Right renal cortex interstitium (tissue), 3 donors: ENCODE data around the gene DAZAP2. TPM values are rescaled to one million over a fixed set of nuclear protein-coding genes. Genes with fewer than 3 reads are reported as not detected.
A peak's percentile ranks its signal among the peaks of the same experiment; 100 is the strongest.
"Not testable (repeated sequence)": the region's sequence is repeated elsewhere in the genome, so short reads cannot be mapped to it uniquely, and the experiment has no call there.

Source experiments
- DNase-seq, 3 donors: peaks; one replicate each; pipeline ENCODE4 v3.0.0-alpha.2; 2013; ENCODE audit warnings: low read depth in 3 of 3, low spot score in 2 of 3
- polyA plus RNA-seq, 3 donors: library from polyadenylated mRNA; unstranded; fragments of 120-200 nt; gene quantifications; one replicate each; pipeline ENCODE4 v1.2.1, GENCODE V29; 2013; ENCODE audit not compliant: insufficient read length in 3 of 3

The DAZAP2 gene
- polyA plus RNA-seq, 3 donors: 316 to 335 (median 325) TPM

GRCh38 chr12:51216642-51217041 is 22.0 kb upstream of the DAZAP2 start:
- no peak for DNase-seq

GRCh38 chr12:51217133-51217967 is 21.3 kb upstream of the DAZAP2 start:
- DNase-seq: no peak

DNA sequence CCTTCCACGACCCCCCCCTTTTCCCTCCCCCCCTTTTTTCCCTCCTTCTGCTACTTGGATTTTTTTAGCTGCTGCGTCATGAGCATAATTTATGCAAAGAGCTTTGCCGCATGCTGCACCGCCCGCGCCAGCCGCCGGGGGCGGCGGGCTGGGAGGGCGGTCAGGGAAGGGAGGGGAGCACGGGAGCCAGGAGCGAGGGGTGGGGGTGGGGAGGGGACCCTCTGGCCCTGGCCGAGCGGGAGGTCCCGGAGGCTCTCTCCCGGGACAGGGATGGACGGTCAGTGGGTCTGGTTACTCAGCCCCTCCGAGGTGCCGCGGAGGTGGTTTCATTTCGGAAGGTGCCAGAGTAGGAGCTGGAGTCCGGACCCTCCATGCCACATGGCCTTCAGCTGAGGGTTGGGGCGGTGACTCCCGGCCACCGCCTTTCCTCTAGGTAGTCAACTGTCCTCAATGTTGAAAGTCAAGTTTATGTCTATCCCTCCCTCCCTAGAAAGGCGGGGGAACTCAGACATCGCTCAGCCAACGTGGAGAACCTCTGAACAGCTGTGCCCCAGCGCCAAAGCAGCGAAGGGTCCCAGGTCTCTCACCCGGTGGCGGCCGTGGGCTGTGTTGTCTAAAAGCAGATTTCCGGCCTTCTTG is 20.5 kb upstream of the DAZAP2 start, which contains the start of gene POU6F1:
TSS of gene POU6F1 (minus strand) at position 95 of the 639 bp plus-strand sequence. CDS start 11,226 bp downstream, outside the sequence.
- peak in 2 of 3 donors; percentile 69 to 86 for DNase-seq

- no peak for DNase-seq
Observed at GRCh38 chr12:51218607-51219161, 19.9 kb upstream of the DAZAP2 start.

- DNase-seq: no peak
Observed at GRCh38 chr12:51219322-51219721, 19.3 kb upstream of the DAZAP2 start.

- not testable (repeated sequence) for DNase-seq
Observed at GRCh38 chr12:51219857-51220256, 18.8 kb upstream of the DAZAP2 start.

DNA sequence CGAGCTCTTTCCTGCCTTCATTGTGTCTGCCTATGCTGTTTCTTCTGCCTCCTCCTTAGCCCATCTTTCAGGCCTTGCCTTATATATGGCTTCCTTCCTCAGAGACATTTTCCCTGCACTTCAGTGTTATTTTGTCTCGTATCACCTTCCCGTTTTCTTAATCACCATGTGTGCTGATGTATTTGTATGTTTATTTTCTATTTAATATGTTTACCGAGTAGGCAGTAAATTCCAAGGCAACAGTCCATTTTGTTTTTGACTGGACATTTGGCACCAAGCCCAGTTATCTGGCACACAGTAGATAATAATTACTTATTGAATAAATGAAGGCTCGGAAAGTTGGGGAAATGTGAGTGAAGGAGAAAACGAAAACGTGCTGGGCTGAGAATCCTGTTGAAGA is 16.2 kb upstream of the DAZAP2 start:
- DNase-seq: no peak

DNA sequence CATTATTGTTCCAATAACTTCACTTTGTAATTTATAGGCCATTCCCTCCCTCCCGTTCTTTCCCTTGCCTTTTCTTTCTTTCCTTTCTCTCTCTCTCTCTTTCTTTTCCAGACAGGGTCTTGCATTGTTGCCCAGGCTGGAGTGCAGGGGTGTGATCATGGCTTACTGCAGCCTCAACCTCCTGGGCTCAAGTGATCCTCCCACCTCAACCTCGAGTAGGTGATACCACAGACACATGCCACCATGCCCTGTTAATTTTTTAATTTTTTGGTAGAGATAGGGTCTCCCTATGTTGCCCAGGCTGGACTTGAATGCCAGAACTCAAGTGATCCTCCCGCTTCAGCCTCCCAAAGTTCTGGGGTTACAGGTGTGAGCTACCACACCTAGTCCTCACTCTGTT is 14.0 kb upstream of the DAZAP2 start:
- DNase-seq: no peak

DNA sequence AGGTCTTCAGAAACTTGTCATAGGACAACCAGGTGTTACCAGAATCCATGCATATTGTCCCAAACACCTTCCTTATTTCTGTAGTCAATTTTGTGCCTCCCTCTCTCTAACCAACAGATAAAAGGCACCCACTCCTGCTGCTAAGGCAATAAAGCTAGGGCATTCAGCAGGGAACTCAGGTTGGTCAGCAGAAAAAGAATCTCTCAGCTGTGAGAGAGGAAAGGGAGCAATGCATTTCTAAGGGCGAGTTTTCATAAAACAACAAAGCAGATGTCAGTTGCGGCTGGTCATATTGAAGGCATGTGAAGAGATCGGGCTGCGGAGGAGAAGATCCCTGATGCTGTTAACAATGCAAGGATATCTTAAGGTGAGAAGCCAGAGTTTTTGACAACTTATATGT is 13.4 kb upstream of the DAZAP2 start:
- no peak for DNase-seq

GRCh38 chr12:51225771-51226170 is 12.9 kb upstream of the DAZAP2 start:
- DNase-seq: no peak

DNA sequence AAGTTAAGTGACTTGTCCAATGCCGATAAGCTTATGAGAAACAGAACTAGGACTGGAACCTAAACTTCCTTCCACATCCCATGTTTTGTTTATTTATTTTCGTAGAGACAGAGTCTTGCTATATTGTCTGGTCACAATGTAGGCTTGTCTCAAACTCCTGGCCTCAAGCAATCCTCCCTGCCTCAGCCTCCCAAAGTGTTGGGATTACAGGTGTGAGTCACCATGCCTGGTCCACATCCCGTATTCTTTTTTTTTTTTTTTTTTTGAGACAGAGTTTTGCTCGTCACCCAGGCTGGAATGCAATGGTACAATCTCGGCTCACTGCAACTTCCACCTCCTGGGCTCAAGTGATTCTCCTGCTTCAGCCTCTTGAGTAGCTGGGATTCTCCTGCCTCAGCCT is 11.5 kb upstream of the DAZAP2 start:
- DNase-seq: not testable (repeated sequence)

GRCh38 chr12:51227962-51228361 is 10.7 kb upstream of the DAZAP2 start:
- DNase-seq: no peak

GRCh38 chr12:51229116-51229809 is 9.4 kb upstream of the DAZAP2 start:
- no peak for DNase-seq

GRCh38 chr12:51232642-51233041 is 6.0 kb upstream of the DAZAP2 start:
- no peak for DNase-seq

DNA sequence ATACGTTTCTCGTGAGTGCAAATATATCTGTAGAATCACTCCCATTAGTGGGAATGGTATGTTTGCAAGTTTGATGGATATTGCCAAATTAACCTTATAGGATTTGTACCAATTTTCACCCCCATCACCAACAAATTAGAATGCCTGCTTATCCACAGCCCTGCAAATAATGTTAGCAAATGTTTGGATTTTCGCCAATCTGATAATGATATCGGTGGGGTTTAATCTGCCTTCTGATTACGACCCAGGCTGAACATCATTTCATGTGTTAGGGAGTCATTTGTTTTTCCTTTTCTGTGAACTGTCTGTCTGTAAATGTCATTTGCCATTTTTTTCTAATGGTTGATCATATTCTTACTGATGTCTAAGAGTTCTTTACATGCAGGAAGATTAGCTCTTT is 4.1 kb upstream of the DAZAP2 start:
- DNase-seq: no peak

DNA sequence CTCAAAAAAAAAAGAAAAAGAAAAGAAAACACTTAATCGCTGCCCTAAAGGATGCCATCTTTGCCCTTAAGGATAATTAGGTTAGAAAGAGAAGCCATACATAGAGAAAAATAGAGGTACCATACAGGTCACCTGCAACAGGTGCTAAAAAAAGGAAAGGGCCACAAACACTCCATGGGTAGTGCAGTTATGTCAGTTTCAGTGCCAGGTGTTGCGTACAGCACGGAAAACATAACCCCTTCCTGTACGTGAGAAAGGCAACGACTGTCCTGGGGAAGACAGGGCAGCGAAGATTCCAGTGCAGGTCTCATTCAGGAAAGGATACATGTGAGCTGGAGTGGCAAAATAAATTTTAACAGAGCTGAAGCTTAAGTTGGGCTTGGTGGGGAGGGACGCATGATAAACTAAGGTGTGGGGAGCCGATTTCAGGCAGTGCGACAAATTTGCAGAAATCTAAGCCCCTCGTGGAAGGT is 553 bp upstream of the DAZAP2 start:
- no peak for DNase-seq

DNA sequence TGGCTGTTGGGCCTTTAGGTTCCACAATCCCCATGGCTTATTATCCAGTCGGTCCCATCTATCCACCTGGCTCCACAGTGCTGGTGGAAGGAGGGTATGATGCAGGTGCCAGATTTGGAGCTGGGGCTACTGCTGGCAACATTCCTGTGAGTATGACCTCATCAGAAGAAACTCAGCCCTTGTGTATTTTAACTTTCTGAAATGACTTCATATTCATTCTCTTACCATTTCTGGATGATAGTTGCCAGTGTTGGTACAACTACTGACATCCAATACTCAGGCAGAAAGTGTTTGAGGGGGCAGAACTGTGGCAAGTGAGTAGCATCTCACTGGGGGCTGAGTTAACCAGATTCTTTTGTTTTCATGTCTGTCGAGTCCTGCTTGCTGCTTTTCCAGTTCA is 2.3 kb downstream of the DAZAP2 start:
- no peak for DNase-seq

DNA sequence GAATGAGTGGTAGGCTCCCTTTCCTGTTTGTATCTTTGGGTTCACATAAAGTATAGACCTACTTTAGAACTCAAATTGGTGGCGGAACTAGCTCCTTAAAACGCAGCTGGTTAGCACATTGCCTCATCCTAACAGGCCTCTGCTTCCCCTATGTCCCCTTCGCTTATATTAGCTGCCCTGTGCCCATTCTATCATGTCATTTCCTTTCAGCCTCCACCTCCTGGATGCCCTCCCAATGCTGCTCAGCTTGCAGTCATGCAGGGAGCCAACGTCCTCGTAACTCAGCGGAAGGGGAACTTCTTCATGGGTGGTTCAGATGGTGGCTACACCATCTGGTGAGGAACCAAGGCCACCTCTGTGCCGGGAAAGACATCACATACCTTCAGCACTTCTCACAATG is 3.5 kb downstream of the DAZAP2 start:
- DNase-seq: no peak

DNA sequence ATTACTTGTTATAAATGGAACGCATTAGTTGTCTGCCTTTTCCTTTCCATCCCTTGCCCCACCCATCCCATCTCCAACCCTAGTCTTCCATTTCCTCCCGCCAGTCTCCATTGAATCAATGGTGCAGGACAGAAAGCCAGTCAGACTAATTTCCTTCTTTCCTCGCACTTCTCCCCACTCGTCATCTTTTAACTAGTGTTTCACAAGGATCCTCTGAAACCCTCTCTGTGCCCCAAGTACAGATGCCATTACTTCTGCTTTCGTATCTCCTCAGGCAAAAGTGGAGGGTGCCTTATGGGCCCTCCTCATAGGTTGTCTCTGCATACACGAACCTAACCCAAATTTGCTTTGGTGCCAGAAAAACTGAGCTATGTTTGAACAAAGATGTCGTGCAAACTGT is 4.2 kb downstream of the DAZAP2 start:
- no peak for DNase-seq

DNA sequence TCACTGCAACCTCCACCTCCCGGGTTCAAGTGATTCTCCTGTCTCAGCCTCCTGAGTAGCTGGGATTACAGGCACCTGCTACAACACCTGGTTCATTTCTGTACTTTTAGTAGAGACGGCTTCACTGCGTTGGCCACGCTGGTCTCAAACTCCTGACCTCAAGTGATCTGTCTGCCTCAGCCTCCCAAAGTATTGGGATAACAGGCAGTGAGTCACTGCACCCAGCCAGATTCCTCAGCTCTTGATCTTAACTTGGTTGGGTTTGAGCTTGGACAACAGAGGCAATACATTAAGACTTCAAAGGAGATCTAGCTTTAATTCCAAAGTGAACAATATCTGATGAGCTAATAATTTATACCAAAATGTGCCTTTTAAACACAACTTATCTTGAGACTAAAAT is 5.6 kb downstream of the DAZAP2 start:
- no peak for DNase-seq
